D721Med (cell line): ENCODE data around the gene EEA1.

Experiments
- DNase-seq: peaks from one replicate; pipeline ENCODE4 v3.0.0; 2011; ENCODE audit warnings: low spot score; ENCODE audit not compliant: insufficient read length
- FAIRE-seq: peaks from 2 replicates; lab custom pipeline; 2011; peaks lifted over from hg19 to GRCh38; lab: Jason Lieb, UNC
- TF ChIP-seq, protein P1 (sequence below): IDR thresholded peaks from 2 replicates; pipeline ENCODE4 v1.5.1; 2012; ENCODE audit warnings: mild to moderate bottlenecking, control low read depth; ENCODE audit not compliant: insufficient read depth; ENCODE audit errors: missing control alignments

Gene EEA1

DNA sequence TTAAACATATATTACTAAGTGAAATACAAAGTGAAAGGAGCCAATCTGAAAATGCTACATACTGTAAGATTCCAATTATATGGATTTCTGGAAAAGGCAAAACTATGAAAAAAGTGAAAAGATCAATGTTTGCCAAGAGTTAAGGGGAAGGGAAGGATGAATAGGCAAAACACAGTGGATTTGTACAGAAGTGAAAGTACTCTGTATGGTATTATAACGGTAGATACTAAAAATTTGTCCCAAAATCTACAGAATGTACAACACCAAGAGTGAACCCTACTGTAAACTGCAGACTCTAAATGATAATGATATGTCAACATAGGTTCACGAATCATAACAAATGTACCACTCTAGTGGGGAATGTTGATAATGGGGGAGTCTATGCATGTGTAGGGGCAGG, 17.8 kb downstream of the EEA1 start:
- TF ChIP-seq, protein P1, sequence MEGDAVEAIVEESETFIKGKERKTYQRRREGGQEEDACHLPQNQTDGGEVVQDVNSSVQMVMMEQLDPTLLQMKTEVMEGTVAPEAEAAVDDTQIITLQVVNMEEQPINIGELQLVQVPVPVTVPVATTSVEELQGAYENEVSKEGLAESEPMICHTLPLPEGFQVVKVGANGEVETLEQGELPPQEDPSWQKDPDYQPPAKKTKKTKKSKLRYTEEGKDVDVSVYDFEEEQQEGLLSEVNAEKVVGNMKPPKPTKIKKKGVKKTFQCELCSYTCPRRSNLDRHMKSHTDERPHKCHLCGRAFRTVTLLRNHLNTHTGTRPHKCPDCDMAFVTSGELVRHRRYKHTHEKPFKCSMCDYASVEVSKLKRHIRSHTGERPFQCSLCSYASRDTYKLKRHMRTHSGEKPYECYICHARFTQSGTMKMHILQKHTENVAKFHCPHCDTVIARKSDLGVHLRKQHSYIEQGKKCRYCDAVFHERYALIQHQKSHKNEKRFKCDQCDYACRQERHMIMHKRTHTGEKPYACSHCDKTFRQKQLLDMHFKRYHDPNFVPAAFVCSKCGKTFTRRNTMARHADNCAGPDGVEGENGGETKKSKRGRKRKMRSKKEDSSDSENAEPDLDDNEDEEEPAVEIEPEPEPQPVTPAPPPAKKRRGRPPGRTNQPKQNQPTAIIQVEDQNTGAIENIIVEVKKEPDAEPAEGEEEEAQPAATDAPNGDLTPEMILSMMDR = no peak
- FAIRE-seq = no peak
- no peak for DNase-seq

DNA sequence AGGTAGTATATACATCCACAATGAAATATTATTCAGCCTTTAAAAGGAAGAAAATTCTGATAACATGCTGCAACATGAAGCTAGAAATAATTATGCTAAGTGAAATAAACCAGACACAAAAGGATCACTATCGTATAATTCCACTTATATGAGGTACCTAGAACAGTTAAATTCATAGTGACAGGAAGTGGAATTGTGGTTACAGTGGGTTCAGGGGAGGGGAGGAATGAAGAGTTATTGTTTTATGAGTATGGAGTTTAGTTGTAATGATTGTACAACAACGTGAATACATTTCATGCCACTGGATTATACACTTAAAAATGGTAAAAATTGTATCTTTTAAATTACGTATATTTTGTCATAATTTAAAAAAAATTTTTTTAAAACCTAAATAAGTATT, 21.0 kb downstream of the EEA1 start:
- DNase-seq (no peak), FAIRE-seq (no peak)
- TF ChIP-seq, protein P1 = no peak

DNA sequence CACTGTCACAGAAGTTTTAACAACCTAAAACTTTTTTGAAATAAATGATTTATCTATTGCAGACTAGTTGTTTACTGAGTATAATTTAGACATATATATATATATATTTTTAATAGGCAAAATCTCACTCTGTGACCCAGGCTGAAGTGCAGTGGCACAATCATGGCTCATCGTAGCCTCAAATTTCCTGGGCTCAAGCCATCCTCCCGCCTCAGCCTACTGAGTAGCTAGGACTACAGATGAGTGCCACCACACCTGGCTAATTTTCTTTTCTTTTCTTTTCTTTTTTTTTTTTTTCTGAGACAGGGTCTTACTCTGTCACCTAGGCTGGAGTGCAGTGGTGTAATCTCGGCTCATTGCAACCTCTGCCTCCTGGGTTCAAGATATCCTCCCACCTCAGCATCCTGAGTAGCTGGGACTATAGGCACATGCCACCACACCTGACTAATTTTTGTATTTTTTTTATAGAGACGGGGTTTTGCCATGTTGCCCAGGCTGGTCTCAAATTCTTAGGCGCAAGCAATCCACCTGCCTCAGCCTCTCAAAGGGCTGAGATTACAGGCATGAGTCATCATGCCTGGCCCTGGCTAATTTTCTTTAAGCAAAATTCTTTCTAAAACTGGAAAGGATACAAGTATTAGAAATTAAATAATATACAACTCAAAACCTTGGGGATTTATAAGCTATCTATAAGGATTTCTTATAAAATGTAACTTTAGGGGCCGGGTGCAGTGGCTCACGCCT, 23.1 kb downstream of the EEA1 start:
- DNase-seq (no peak), FAIRE-seq (no peak)
- TF ChIP-seq, protein P1 = no peak

DNA sequence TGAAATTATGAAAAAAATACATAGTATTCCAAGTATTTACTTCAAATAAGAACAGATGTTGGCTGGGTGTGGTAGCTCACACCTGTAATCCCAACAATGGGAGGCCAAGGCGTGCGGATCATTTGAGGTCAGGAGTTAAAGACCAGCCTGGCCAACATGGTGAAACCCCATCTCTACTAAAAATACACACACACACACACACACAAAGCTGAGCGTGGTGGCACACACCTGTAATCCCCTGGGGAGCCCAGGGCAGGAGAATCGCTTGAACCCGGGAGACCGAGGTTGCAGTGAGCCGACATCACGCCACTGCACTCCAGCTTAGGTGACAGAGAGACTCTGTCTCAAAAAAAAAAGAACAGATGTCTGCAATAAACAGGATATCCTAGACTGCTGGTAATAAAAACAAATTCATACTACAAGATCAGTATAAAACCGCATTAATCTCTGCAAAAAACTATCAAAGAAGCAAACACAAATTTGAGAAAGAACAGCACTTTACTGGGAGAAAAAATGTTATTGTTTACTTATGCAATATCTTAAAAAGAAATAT, 23.8 kb downstream of the EEA1 start:
- DNase-seq (no peak), FAIRE-seq (no peak)
- TF ChIP-seq, protein P1 = no peak

DNA sequence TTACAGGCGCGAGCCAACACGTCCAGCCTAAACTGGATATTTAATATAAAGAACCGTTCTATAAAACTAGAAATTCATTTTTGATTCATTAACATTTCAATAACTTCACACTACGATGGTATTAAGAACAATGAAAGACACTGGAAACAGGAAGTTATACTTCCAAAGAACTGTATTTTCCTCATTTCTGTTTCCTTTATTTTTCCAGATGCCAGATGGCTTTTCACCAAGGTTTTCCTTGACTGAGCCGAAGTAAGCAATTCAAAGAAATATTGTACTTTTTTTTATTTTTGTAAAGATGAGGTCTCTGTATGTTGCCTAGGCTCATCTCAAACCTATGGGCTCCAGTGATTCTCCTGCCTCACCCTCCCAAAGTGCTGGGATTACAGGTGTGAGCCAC, 28.2 kb downstream of the EEA1 start:
- TF ChIP-seq, protein P1 = no peak
- DNase-seq = no peak
- no peak for FAIRE-seq

DNA sequence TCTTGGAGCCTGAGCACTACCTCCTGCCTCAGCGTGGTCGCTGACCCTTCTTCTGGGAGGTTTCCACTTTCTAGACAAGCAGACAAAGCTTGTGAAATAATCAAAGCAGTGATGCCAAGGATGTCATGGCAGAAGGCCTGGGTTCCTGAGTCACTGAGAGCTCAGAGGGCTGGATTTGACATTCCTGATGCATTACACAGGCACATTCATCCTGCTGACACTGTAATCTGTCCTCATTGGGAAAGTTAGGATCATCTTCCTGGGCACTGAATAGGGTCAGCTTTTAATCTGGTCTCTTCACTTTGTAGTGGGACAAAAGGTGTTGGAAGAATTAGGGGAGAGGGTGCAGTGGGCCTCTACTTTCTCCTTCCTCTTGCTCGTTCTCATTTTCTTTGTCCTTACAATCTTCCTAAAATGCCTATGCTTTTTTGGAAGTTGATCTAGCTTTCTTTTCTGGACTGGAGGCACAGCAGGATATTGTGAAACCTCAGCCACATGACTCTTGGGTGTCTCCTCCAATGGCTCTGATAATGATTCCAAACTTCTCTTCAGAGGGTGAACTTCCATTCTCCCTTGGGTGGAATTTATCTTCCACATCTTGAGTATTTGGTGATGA, 29.6 kb downstream of the EEA1 start:
- DNase-seq (no peak), FAIRE-seq (no peak)
- TF ChIP-seq, protein P1 = no peak

DNA sequence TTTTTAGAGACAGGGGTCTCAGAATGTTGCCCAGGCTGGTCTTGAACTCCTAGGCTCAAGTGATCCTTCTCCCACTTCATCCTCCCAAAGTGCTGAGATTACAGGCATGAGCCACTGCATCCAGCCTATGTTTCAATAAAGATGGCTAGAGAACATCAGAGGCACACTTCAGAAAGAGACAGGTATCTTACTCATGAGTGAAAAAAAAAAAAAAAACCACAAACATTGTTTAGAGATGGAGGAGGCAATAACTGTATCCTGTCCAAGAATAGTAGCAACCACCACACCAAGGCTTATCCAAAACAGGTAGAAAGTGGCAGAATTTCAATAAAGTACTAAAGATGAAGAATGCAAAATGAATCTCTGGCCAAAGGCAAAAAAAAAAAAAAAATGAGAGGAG, 30.3 kb downstream of the EEA1 start:
- DNase-seq = no peak
- FAIRE-seq = no peak
- TF ChIP-seq, protein P1 = no peak
